HG03469 (cell line): ENCODE results near the gene XYLT2.
"Not testable (repeated sequence)": the region's sequence is repeated elsewhere in the genome, so short reads cannot be mapped to it uniquely, and the experiment has no call there.

Source experiments
- ATAC-seq: cut with Tn5 transposase; IDR thresholded peaks from one replicate; pipeline ENCODE4 v1.9.1; 2021; ENCODE audit warnings: mild to moderate bottlenecking, moderate library complexity, moderate number of reproducible peaks; ENCODE audit not compliant: unreplicated experiment

XYLT2 gene

GRCh38 chr17:50345432-50346312, at the start of gene XYLT2:
Gene XYLT2, plus strand, starts transcription at chr17:50346126. Its CDS starts 15 bp downstream, at chr17:50346141.
- ATAC-seq: peak; percentile 60

- no peak for ATAC-seq
These were observed 48.5 kb upstream of the XYLT2 start for GRCh38 chr17:50297407-50297865.

GRCh38 chr17:50298018-50298417, 47.9 kb upstream of the XYLT2 start:
- ATAC-seq: no peak

- no peak for ATAC-seq
These were observed 46.1 kb upstream of the XYLT2 start for GRCh38 chr17:50299776-50300175.

- ATAC-seq: not testable (repeated sequence)
These were observed 45.1 kb upstream of the XYLT2 start for GRCh38 chr17:50300824-50301223.

GRCh38 chr17:50301891-50302584, 43.9 kb upstream of the XYLT2 start:
- no peak for ATAC-seq

GRCh38 chr17:50303051-50303450, 42.9 kb upstream of the XYLT2 start:
- no peak for ATAC-seq

GRCh38 chr17:50303596-50303995, 42.3 kb upstream of the XYLT2 start:
- no peak for ATAC-seq

- no peak for ATAC-seq
These were observed 41.0 kb upstream of the XYLT2 start for GRCh38 chr17:50304781-50305404.

GRCh38 chr17:50307654-50308053, 38.3 kb upstream of the XYLT2 start:
- no peak for ATAC-seq

GRCh38 chr17:50308666-50309065, 37.3 kb upstream of the XYLT2 start:
- no peak for ATAC-seq

GRCh38 chr17:50310455-50311111, 35.3 kb upstream of the XYLT2 start:
- no peak for ATAC-seq

GRCh38 chr17:50311112-50311460, 34.8 kb upstream of the XYLT2 start:
- ATAC-seq: no peak

GRCh38 chr17:50311483-50311882, 34.4 kb upstream of the XYLT2 start:
- no peak for ATAC-seq

GRCh38 chr17:50312308-50312707, 33.6 kb upstream of the XYLT2 start:
- ATAC-seq: no peak

- ATAC-seq: no peak
These were observed 31.4 kb upstream of the XYLT2 start for GRCh38 chr17:50314456-50315011.

- ATAC-seq: no peak
These were observed 29.8 kb upstream of the XYLT2 start for GRCh38 chr17:50316016-50316587.

GRCh38 chr17:50316660-50317059, 29.3 kb upstream of the XYLT2 start:
- ATAC-seq: not testable (repeated sequence)

- ATAC-seq: no peak
These were observed 28.8 kb upstream of the XYLT2 start for GRCh38 chr17:50317121-50317520.

- no peak for ATAC-seq
These were observed 27.2 kb upstream of the XYLT2 start for GRCh38 chr17:50318501-50319285.
